ENCODE results near the gene LAYN.
A peak's percentile ranks its signal among the peaks of the same experiment; 100 is the strongest.

LAYN gene

DNA sequence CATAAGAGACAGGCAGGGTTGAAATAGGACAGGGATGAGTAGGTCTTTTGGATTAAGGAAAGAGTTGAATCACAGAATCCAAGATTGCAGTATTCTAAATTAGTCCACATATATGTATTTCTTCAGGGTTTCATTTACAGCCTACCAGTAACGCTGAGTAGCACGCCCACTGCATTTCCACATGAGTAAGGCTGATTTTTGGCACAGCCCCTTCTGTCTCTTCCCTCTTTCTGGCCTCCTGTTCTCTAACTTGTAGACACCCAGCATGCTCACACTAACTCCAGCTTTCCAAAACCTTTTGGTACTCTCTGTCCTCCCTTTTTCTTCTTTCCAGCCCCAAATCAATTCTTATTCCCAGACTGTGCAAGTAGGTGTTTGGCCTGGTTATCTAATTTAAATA is 58.0 kb downstream of the LAYN start:
- no peak for DNase-seq

DNA sequence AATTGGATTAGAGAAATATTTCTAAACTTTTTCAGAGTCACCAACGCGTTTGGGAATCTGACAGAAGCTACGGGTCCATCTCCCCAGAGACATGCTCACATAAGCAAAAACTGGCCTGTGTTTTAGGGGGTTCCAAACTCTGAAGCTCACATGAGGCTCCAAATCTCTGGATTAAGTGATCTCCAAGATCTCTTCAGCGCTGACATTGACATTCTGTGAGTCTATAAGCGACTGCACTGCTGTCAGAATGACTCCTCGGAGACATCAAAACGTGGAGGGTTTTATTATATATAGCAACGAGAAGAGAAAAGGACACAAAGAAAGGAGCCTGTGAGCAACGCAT is 61.1 kb downstream of the LAYN start:
- DNase-seq, result no peak

DNA sequence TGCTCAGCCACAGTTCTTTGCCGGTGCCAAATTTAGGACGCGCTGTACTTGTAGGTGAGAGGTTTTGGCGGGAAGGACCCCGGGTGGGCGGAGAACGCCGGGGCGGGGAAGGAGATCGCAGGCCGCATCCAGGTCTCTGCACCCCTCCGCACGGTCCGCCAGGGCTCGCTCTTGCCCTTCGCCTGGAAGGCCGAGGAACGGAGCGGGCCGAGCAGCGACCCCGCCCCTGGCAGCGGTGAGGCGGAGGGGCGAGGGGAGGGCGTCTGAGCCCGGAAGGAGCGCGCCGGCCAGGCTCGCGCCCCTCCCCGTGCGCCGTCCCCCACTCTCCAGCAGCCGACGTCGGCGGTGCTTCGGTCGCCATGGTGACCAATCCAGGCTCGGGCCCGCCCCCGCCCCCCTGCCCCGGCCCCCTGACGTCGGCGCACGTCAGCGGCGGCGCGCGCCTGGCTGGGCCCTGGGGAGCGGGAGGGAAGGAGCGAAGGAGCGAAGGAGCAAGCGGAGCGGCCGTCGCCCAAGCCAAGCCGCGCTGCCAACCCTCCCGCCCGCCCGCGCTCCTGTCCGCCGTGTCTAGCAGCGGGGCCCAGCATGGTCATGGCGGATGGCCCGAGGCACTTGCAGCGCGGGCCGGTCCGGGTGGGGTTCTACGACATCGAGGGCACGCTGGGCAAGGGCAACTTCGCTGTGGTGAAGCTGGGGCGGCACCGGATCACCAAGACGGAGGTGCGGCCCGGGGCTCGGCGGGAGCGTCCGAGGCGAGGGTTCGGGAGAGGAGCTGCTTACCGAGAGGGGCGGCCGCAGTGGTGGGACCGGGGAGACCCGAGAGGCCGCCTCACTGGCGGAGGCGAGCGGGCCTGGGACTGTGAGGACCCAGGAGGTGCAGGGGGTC is 61.7 kb downstream of the LAYN start, which contains the start of gene SIK2:
TSS of gene SIK2 (plus strand) at position 471 of the 886 bp plus-strand sequence. CDS start at position 586, 115 bp downstream.
- DNase-seq, result peak; percentile 75

DNA sequence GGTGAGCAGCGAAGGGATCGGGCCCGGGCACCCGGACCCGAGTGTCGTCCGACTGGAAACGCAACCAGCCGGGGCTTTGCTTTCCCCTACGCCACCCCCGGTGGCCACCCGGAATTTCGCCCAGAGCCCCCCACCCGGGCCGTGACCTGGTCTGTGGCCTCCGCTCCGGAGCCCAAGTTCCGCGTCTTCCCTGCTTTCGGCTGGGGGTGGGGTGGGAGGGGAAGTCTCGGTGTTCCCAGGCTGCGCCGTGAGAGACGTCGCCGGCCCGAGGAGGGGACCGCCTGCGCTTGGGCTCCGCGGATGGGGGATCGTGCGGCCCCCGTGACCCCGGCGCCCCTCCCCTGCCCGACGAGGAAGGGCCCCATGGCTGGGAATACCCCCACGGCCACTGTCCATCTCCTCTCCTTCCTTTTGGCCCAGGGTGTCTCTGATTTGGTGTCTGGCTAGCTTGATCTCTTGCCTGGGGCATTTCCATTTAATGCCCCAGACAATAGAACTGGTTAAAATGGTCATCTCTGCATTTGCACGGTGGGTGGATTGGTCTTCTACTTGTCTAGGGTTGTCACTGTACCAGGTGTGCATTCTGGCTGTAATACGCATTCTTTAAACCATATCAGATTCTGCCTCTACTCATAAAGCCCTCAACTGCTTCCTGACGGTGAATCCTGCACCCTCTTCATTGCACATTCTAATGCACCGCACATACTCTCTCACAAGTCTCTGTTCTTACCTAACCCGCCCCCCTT is 62.5 kb downstream of the LAYN start:
- DNase-seq, result no peak

DNA sequence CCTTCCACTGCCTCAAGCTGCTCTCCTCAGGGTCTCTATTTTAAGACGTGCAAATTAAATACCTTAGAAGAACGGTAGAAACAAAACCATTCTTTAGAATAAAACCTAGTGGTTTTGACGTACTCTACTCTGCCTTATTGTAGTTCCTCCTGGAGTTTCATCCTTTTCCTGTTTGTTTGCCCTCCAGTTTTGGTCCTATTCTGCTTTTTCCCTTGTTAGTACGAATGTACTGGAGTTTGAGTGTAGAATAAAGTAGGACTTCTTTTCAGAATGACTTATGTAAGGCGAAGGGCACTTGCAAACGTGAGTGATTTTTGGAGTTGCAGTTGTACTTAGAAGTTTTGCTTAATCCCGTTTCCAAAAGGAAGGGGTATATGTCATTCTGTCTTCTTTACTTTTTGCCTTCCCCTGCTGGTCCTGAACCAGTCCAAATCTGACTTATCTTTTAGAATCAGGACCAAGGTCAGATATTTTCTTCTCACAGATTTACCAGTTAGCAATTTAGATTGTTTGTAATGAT is 63.2 kb downstream of the LAYN start:
- DNase-seq, result no peak

DNA sequence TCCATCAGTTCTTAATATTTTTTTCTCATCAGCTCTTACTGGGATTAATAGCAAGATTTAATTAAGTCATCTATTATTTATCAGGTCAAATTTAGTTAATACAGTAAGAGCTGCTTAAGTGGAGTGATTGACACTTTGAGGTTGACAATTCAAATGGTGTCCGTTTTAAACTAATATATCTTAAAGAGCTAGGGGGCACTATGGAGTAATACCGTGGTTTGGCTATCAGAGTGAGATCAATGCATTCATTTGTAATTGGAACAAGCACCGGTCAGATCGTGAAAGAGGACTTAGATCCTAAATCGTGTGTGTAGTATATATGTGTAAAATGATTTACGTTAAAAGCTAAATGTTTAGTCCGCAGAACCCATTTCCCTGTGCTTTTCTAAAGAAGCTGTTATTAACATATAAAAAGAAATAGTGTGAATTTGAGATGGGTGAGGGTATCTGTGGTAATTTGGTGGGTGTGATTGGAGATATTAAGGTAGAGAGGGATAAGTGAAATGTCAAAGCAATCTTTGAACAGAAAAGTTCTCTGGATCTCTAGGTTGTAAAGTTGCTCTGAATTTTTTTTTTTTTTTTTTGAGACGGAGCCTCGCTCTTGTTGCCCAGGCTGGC is 64.0 kb downstream of the LAYN start:
- peak; percentile 16 for DNase-seq

DNA sequence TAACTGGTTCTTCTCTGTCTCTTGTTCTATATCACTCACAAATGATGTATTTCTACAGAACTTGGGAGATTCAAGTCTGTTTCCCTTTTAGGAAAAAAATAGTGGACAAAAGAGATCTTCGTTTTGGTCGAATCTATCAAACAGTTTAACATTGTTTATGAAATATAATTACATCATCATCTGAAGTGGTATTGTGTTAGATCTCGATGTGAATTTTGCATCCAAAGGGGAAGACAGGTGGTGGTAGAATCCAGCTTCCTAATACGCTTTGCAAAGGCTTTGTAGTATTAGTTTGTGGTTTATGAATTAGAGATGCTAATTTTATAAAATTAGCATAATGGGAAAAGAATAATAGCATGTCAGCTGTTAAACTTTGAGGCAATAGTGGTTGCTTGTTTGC is 65.2 kb downstream of the LAYN start:
- DNase-seq, result no peak

DNA sequence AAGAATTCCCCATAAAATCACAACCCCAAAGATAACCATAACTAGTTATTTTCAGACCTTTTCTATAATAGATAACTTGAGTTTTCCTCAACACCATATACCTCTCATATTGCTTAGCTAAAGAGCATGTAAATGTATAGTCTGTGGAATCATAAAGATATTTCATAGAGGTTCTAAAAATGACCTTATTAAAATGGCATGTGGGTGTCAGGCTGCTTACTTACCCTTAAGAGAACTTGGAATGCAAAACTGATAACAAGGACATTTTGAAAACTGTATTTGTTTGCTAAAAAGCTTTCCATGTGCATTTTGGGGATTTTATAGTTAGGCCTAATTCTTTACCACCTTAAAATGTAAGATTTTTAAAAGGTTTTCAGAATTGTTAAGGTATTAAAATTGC is 66.5 kb downstream of the LAYN start:
- no peak for DNase-seq

DNA sequence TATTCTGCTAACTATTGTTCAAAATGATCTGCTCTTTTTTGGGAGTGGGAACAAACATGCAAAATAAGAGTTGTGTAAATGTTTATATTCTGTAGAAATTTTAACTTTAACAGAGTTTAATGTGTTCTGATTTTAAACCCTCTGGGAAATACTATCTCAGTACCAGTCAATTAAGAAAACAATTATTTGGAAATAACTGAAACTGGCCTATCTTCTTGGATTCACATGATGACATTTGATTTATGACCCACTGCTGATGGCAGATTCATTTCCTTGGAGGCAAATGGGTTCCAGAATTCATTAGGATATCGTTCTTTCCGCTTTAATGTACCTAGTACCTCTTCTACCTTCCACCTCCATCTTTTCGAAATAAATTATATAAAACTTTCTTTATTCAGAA is 67.2 kb downstream of the LAYN start:
- DNase-seq, result no peak

All from NCI-H524 treated with DMSO at 0.1 percent for 48 hours (cell line).